ENCODE measurements around the gene HMCN1. TPM values are rescaled to one million over a fixed set of nuclear protein-coding genes. Genes with fewer than 3 reads are reported as not detected.
A peak's percentile ranks its signal among the peaks of the same experiment; 100 is the strongest.

The HMCN1 gene
- total and polyA plus RNA-seq, 9 donors = 1.4 to 26.6 (median 3.8) TPM

DNA sequence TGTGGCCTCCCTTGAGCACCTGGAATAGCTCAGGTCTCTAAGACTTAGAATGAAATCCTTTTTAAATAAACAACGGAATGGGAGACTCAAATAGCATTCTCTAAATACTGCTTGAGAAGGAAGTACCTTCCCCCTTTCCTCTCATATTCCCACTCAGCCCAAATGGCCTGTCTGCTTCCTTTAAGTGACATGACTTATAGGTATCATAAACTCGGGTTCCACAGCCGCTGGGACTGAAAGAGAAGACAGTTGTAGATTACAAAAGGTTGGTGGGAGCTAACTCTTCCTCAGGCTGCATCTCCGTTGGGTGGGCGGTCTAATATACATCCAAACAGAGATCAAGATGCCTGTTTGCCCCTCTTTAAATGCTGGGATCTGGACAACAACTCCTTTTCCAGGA lies 1.2 kb upstream of the HMCN1 start:
- Histone ChIP-seq H3K4me3 (no peak overlapping the region), H3K27me3 (no peaks in the 10 kb centered on the region), H3K9me3 (no peaks in the 10 kb centered on the region), H3K36me3 (no peaks in the 10 kb centered on the region), H3K4me1 (ENCODE audit: insufficient read depth) (peaks cover 2% of the 10 kb centered on the region), H3K27ac (no peak overlapping the region)
- intact Hi-C loops (cut with DNase I) = no loop called here
- no peak for DNase-seq
- 78 to 83% (median 82%) methylated on average over 5 of the region's 5 CpGs for WGBS, 3 donors
- TF ChIP-seq EP300 (IDR thresholded peaks at IDR 0.05) = no peak
- no peak for TF ChIP-seq POLR2A (IDR thresholded peaks at IDR 0.05)
- TF ChIP-seq, protein P1, sequence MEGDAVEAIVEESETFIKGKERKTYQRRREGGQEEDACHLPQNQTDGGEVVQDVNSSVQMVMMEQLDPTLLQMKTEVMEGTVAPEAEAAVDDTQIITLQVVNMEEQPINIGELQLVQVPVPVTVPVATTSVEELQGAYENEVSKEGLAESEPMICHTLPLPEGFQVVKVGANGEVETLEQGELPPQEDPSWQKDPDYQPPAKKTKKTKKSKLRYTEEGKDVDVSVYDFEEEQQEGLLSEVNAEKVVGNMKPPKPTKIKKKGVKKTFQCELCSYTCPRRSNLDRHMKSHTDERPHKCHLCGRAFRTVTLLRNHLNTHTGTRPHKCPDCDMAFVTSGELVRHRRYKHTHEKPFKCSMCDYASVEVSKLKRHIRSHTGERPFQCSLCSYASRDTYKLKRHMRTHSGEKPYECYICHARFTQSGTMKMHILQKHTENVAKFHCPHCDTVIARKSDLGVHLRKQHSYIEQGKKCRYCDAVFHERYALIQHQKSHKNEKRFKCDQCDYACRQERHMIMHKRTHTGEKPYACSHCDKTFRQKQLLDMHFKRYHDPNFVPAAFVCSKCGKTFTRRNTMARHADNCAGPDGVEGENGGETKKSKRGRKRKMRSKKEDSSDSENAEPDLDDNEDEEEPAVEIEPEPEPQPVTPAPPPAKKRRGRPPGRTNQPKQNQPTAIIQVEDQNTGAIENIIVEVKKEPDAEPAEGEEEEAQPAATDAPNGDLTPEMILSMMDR (IDR thresholded peaks at IDR 0.05) = no peak

DNA sequence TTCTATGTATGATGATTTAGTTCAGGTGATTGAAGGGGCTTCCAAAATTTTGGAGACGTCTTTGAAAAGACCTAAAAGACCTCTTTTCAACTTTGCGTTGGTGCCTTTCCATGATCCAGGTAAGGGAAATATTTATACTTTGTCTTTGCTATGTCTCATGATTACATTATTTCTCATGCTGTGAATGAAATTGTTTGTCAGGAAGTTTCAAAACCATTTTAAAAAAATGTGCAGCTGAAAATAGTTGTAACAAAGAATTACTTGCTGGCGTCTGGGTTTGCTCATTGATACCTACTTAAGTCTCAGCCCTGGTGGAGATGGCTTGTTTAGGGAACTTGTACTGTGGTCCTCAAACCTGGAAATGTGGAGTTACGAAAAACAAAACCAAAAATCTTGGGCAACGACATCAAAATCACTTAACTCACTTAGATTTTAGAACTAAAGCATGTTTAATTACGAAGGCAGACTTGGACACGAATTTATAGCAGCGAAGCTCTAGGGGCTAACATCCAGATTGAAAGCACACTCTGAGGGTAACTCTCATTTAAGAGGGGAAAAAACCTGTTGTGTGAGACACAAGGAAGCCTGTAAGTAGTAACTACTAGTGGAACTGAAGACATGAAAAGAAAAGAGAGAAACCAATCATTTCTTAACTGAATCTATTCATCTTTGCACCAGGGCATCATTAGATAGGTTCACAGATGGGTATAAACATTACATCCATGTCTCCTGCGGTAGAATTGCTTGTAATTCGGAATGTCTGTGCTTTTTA lies 924 bp downstream of the HMCN1 start:
- no peaks in the 10 kb centered on the region for H3K27me3 ChIP-seq
- TF ChIP-seq EP300 (IDR thresholded peaks at IDR 0.05) (no peak), POLR2A (IDR thresholded peaks at IDR 0.05) (no peak)
- TF ChIP-seq, protein P1 (IDR thresholded peaks at IDR 0.05) = no peak
- H3K36me3 ChIP-seq = no peaks in the 10 kb centered on the region
- peak overlapping the region; percentile 44 for H3K4me3 ChIP-seq
- intact Hi-C loops (cut with DNase I) = no loop called here
- 9 to 11% (median 10%) methylated on average over 10 of the region's 10 CpGs for WGBS, 3 donors
- H3K27ac ChIP-seq = no peak overlapping the region
- peaks cover 2% of the 10 kb centered on the region for H3K4me1 ChIP-seq (ENCODE audit: insufficient read depth)
- no peaks in the 10 kb centered on the region for H3K9me3 ChIP-seq
- no peak for DNase-seq

DNA sequence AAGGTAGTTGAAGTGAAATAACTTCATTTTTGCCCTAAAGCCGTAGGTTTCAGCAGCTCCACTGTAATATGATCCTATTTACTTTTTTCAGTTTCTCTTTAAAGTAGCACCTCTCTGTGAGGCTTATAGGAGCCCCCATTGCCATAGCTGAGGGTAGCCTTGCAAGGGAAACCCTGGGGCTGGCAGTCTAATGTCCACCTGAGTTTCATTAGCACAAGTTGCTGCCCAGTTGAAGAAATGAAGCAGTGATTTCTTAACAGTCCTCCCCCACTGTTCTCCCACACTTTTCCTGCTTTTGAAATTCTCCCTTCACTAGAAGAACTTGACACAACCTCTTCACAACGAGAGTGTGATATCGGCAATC lies 1.5 kb downstream of the HMCN1 start:
- no peaks in the 10 kb centered on the region for H3K9me3 ChIP-seq
- DNase-seq = no peak
- TF ChIP-seq POLR2A (IDR thresholded peaks at IDR 0.05) = no peak
- TF ChIP-seq, protein P1 (IDR thresholded peaks at IDR 0.05) = no peak
- no peak for TF ChIP-seq EP300 (IDR thresholded peaks at IDR 0.05)
- H3K4me3 ChIP-seq = peak overlapping the region; percentile 14
- 3 to 13% (median 6%) methylated on average over 3 of the region's 3 CpGs for WGBS, 3 donors
- intact Hi-C loops (cut with DNase I) = no loop called here
- no peaks in the 10 kb centered on the region for H3K27me3 ChIP-seq
- no peak overlapping the region for H3K27ac ChIP-seq
- H3K36me3 ChIP-seq = no peaks in the 10 kb centered on the region
- H3K4me1 ChIP-seq (ENCODE audit: insufficient read depth) = peaks cover 2% of the 10 kb centered on the region

DNA sequence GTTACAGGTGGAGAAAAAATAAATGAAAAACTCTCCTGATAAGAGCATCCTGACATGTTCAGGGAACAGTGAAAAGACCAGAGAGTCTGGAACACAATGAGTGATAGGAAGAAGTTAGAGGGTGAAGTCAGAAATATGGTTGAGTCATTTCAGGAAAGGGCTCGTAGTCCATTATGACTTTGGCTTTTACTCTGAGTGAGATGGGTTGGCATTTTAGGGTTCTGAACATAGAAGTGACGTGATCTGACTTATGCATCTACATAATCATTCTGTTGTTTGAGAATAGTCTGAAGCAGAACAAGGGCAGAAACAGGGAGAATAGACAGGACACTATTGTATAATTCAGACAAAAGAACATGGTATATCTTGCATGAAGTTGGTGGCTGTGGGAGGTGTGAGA lies 5.8 kb downstream of the HMCN1 start:
- Histone ChIP-seq H3K27ac (no peak overlapping the region), H3K4me3 (no peak overlapping the region), H3K27me3 (no peaks in the 10 kb centered on the region), H3K4me1 (ENCODE audit: insufficient read depth) (peaks cover 2% of the 10 kb centered on the region), H3K36me3 (no peaks in the 10 kb centered on the region), H3K9me3 (no peaks in the 10 kb centered on the region)
- no peak for TF ChIP-seq EP300 (IDR thresholded peaks at IDR 0.05)
- TF ChIP-seq, protein P1 (IDR thresholded peaks at IDR 0.05) = no peak
- TF ChIP-seq POLR2A (IDR thresholded peaks at IDR 0.05) = no peak
- intact Hi-C loops (cut with DNase I) = no loop called here
- DNase-seq = no peak
- WGBS, 3 donors = 91 to 97% (median 95%) methylated on average over 2 of the region's 2 CpGs
